Middle frontal gyrus (tissue), 1 donor: ENCODE results near the gene FAXDC2.

Experiments
- DNase-seq: peaks from one replicate; pipeline ENCODE4 v3.0.0-alpha.2; 2015; ENCODE audit warnings: low spot score; ENCODE audit errors: extremely low spot score

FAXDC2 gene

GRCh38 chr5:154797762-154798161 is 52.6 kb downstream of the FAXDC2 start:
- no peak for DNase-seq

GRCh38 chr5:154795235-154795596 is 55.2 kb downstream of the FAXDC2 start:
- DNase-seq: no peak

GRCh38 chr5:154794525-154795234 is 55.7 kb downstream of the FAXDC2 start:
- no peak for DNase-seq

GRCh38 chr5:154793599-154794524 is 56.5 kb downstream of the FAXDC2 start:
- DNase-seq: no peak

GRCh38 chr5:154791535-154791934 is 58.9 kb downstream of the FAXDC2 start:
- DNase-seq: no peak

- no peak for DNase-seq
Observed at GRCh38 chr5:154788212-154788611, 62.2 kb downstream of the FAXDC2 start.

GRCh38 chr5:154786414-154786813 is 64.0 kb downstream of the FAXDC2 start:
- no peak for DNase-seq

- DNase-seq: no peak
Observed at GRCh38 chr5:154784856-154785255, 65.5 kb downstream of the FAXDC2 start.

- no peak for DNase-seq
Observed at GRCh38 chr5:154783774-154784460, 66.5 kb downstream of the FAXDC2 start.

GRCh38 chr5:154782812-154783592 is 67.4 kb downstream of the FAXDC2 start:
- DNase-seq: no peak

GRCh38 chr5:154782326-154782725 is 68.1 kb downstream of the FAXDC2 start:
- no peak for DNase-seq

- DNase-seq: no peak
Observed at GRCh38 chr5:154780128-154780527, 70.3 kb downstream of the FAXDC2 start.

- no peak for DNase-seq
Observed at GRCh38 chr5:154779105-154779504, 71.3 kb downstream of the FAXDC2 start.

- no peak for DNase-seq
Observed at GRCh38 chr5:154778534-154778933, 71.9 kb downstream of the FAXDC2 start.

GRCh38 chr5:154776167-154776566 is 74.2 kb downstream of the FAXDC2 start:
- no peak for DNase-seq

- DNase-seq: no peak
Observed at GRCh38 chr5:154773326-154773725, 77.1 kb downstream of the FAXDC2 start.

- no peak for DNase-seq
Observed at GRCh38 chr5:154771383-154771901, 79.0 kb downstream of the FAXDC2 start.

- no peak for DNase-seq
Observed at GRCh38 chr5:154770111-154770510, 80.3 kb downstream of the FAXDC2 start.
